ENCODE measurements around the gene C6. TPM values are rescaled to one million over a fixed set of nuclear protein-coding genes. Genes with fewer than 3 reads are reported as not detected.

Gene C6
- total RNA-seq, 4 donors from 2014 or later = 9.8 to 58.8 (median 52.3) TPM

GRCh38 chr5:41199660-41200059 is 13.7 kb downstream of the C6 start:
- no peak for TF ChIP-seq CTCF (IDR thresholded peaks at IDR 0.05; ENCODE audit: low read depth)

- TF ChIP-seq CTCF (IDR thresholded peaks at IDR 0.05; ENCODE audit: low read depth) = no peak
Observed at GRCh38 chr5:41196197-41196596, 17.1 kb downstream of the C6 start.

GRCh38 chr5:41195228-41195627 is 18.1 kb downstream of the C6 start:
- TF ChIP-seq CTCF (IDR thresholded peaks at IDR 0.05; ENCODE audit: low read depth) = no peak

GRCh38 chr5:41194339-41194738 is 19.0 kb downstream of the C6 start:
- no peak for TF ChIP-seq CTCF (IDR thresholded peaks at IDR 0.05; ENCODE audit: low read depth)

GRCh38 chr5:41193456-41194205 is 19.7 kb downstream of the C6 start:
- TF ChIP-seq CTCF (IDR thresholded peaks at IDR 0.05; ENCODE audit: low read depth) = no peak

GRCh38 chr5:41191249-41191648 is 22.1 kb downstream of the C6 start:
- no peak for TF ChIP-seq CTCF (IDR thresholded peaks at IDR 0.05; ENCODE audit: low read depth)

- no peak for TF ChIP-seq CTCF (IDR thresholded peaks at IDR 0.05; ENCODE audit: low read depth)
Observed at GRCh38 chr5:41186143-41186542, 27.2 kb downstream of the C6 start.

Measured in subcutaneous adipose tissue (tissue), 4 donors.